ENCODE measurements around the gene GRIA3.

GRCh38 chrX:123518791-123519190 is 334.7 kb downstream of the GRIA3 start:
- TF ChIP-seq, protein P1, sequence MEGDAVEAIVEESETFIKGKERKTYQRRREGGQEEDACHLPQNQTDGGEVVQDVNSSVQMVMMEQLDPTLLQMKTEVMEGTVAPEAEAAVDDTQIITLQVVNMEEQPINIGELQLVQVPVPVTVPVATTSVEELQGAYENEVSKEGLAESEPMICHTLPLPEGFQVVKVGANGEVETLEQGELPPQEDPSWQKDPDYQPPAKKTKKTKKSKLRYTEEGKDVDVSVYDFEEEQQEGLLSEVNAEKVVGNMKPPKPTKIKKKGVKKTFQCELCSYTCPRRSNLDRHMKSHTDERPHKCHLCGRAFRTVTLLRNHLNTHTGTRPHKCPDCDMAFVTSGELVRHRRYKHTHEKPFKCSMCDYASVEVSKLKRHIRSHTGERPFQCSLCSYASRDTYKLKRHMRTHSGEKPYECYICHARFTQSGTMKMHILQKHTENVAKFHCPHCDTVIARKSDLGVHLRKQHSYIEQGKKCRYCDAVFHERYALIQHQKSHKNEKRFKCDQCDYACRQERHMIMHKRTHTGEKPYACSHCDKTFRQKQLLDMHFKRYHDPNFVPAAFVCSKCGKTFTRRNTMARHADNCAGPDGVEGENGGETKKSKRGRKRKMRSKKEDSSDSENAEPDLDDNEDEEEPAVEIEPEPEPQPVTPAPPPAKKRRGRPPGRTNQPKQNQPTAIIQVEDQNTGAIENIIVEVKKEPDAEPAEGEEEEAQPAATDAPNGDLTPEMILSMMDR (IDR thresholded peaks at IDR 0.05 in 8 of 11, conservative IDR thresholded peaks at IDR 0.05 in 3 of 11), result no peak
- no peak for TF ChIP-seq POLR2AphosphoS5 (IDR thresholded peaks at IDR 0.05)
- TF ChIP-seq POLR2A (IDR thresholded peaks at IDR 0.05), result no peak
